Measurements from ENCODE around the gene GNAQ. TPM values are rescaled to one million over a fixed set of nuclear protein-coding genes. Genes with fewer than 3 reads are reported as not detected.

The GNAQ gene
- total and polyA plus RNA-seq, 2 experiments from 2014 or later, result 21.1 to 43.1 TPM

GRCh38 chr9:77765781-77766259 lies 265.8 kb downstream of the GNAQ start:
- no peak overlapping the region for H3K27ac ChIP-seq (ENCODE audit: low read depth)
- Mint-ChIP-seq H3K4me1 (no peaks in the 10 kb centered on the region), H3K4me3 (no peak overlapping the region), H3K9me3 (peaks cover 11% of the 10 kb centered on the region), H3K27me3 (ENCODE audit: insufficient read depth, low read depth, poor library complexity) (no peaks in the 10 kb centered on the region), H3K27ac (no peak overlapping the region), H3K36me3 (ENCODE audit: low read depth) (peaks cover 23% of the 10 kb centered on the region)
- H3F3A ChIP-seq (replicated peaks; ENCODE audit: low read depth), result no peaks in the 10 kb centered on the region
- H3K4me2 ChIP-seq, result no peak overlapping the region
- H4K20me1 ChIP-seq (replicated peaks; ENCODE audit: insufficient read depth), result no peaks in the 10 kb centered on the region
- TF ChIP-seq NANOG (IDR thresholded peaks at IDR 0.05; ENCODE audit: borderline replicate concordance), result no peak
- TF ChIP-seq ZNF462 (CRISPR knock-in tag; IDR thresholded peaks at IDR 0.05), result no peak
- TF ChIP-seq REST (IDR thresholded peaks at IDR 0.05; ENCODE audit: unreplicated experiment), result no peak
- H3K36me3 ChIP-seq (ENCODE audit: insufficient read depth), result no peaks in the 10 kb centered on the region
- no peak for ATAC-seq
- H3K4me3 ChIP-seq, result no peak overlapping the region
- H3K27me3 ChIP-seq (ENCODE audit: insufficient read depth), result no peaks in the 10 kb centered on the region
- H2AFZ ChIP-seq, result no peak overlapping the region
- no peaks in the 10 kb centered on the region for H3K79me2 ChIP-seq (replicated peaks; ENCODE audit: insufficient read depth)
- H3K4me1 ChIP-seq (ENCODE audit: insufficient read depth), result no peaks in the 10 kb centered on the region
- no peaks in the 10 kb centered on the region for H3K9me2 ChIP-seq (ENCODE audit: insufficient read depth)
- no peak for DNase-seq (ENCODE audit: low spot score)
